GM23338 (cell line): ENCODE measurements around the gene RFPL4AL1. TPM values are rescaled to one million over a fixed set of nuclear protein-coding genes. Genes with fewer than 3 reads are reported as not detected.
"Not testable (repeated sequence)": the region's sequence is repeated elsewhere in the genome, so short reads cannot be mapped to it uniquely, and the experiment has no call there.

Source experiments
- ATAC-seq: fragments of 200-7000 bp; cut with Tn5 transposase; 3 replicates; pipeline ENCODE4 v1.9.1; 2020
- DNase-seq: peaks from one replicate; pipeline ENCODE4 v3.0.0-alpha.2; 2015; ENCODE audit warnings: low spot score
- H2AFZ ChIP-seq: fragments of 200-600 bp; sonication (generic); 2 replicates; pipeline ENCODE4 v1.8.0; 2016; ENCODE audit warnings: antibody characterized with exemption, mild to moderate bottlenecking, moderate library complexity
- H3F3A ChIP-seq: fragments of 200-600 bp; sonication (generic); replicated peaks from 2 replicates; pipeline ENCODE4 v1.8.0; 2017; ENCODE audit warnings: antibody characterized with exemption, mixed run types, low read depth
- H3K27ac ChIP-seq: fragments of 200-600 bp; sonication (generic); 2 replicates; pipeline ENCODE4 v1.6.1; 2016; ENCODE audit warnings: low read depth
- H3K27me3 ChIP-seq: fragments of 200-600 bp; sonication (generic); 2 replicates; pipeline ENCODE4 v1.8.0; 2016; ENCODE audit warnings: mild to moderate bottlenecking, mixed run types, moderate library complexity; ENCODE audit not compliant: insufficient read depth
- H3K36me3 ChIP-seq: fragments of 200-600 bp; sonication (generic); 2 replicates; pipeline ENCODE4 v1.8.0; 2016; ENCODE audit warnings: mild to moderate bottlenecking; ENCODE audit not compliant: insufficient read depth
- H3K4me1 ChIP-seq: fragments of 200-600 bp; sonication (generic); 2 replicates; pipeline ENCODE4 v1.8.0; 2016; ENCODE audit warnings: mild to moderate bottlenecking, moderate library complexity; ENCODE audit not compliant: insufficient read depth
- H3K4me2 ChIP-seq: fragments of 200-600 bp; sonication (generic); 2 replicates; pipeline ENCODE4 v1.7.1; 2017; ENCODE audit warnings: mixed run types
- H3K4me3 ChIP-seq: fragments of 200-600 bp; sonication (generic); 2 replicates; pipeline ENCODE4 v1.6.1; 2016; ENCODE audit warnings: mixed run types
- H3K79me2 ChIP-seq: fragments of 200-600 bp; sonication (generic); replicated peaks from 2 replicates; pipeline ENCODE4 v1.8.0; 2017; ENCODE audit warnings: mild to moderate bottlenecking; ENCODE audit not compliant: insufficient read depth
- H3K9me2 ChIP-seq: fragments of 200-600 bp; sonication (generic); 2 replicates; pipeline ENCODE4 v1.8.0; 2017; ENCODE audit not compliant: insufficient read depth
- H4K20me1 ChIP-seq: fragments of 200-600 bp; sonication (generic); replicated peaks from 2 replicates; pipeline ENCODE4 v1.8.0; 2017; ENCODE audit warnings: mild to moderate bottlenecking; ENCODE audit not compliant: insufficient read depth
- H3K27ac Mint-ChIP-seq: 2 replicates; pipeline ENCODE4 v1.8.0; 2020; ENCODE audit warnings: inconsistent platforms, mild to moderate bottlenecking, moderate library complexity, mixed read lengths
- H3K27me3 Mint-ChIP-seq: 3 replicates; pipeline ENCODE4 v1.8.0; 2022; ENCODE audit warnings: low read depth, mild to moderate bottlenecking, moderate library complexity, mixed read lengths, inconsistent platforms; ENCODE audit not compliant: insufficient read depth, poor library complexity
- H3K36me3 Mint-ChIP-seq: 3 replicates; pipeline ENCODE4 v1.8.0; 2021; ENCODE audit warnings: low read depth, mild to moderate bottlenecking, inconsistent platforms, moderate library complexity, mixed read lengths
- H3K4me1 Mint-ChIP-seq: 3 replicates; pipeline ENCODE4 v1.8.0; 2020; ENCODE audit warnings: mild to moderate bottlenecking, inconsistent platforms, mixed read lengths
- H3K4me3 Mint-ChIP-seq: 3 replicates; pipeline ENCODE4 v1.8.0; 2021; ENCODE audit warnings: moderate library complexity, mild to moderate bottlenecking, inconsistent platforms, mixed read lengths
- H3K9me3 Mint-ChIP-seq: 3 replicates; pipeline ENCODE4 v1.8.0; 2020; ENCODE audit warnings: moderate library complexity, mild to moderate bottlenecking, inconsistent platforms, mixed read lengths
- CREB1 ChIP-seq: fragments of 250-450 bp; sonication (Bioruptor Pico); IDR thresholded peaks from 2 replicates; pipeline ENCODE4 v1.5.0; 2020; ENCODE audit warnings: low read depth, mild to moderate bottlenecking, moderate library complexity
- CTCF ChIP-seq, 2 experiments: fragments of 200-600 bp in 1 of 2; sonication (generic) in 1 of 2; conservative IDR thresholded peaks; 2 replicates each; pipeline versions ENCODE4 v1.5.1 to v1.6.1; 2016 to 2017; ENCODE audit warnings: antibody characterized with exemption in 2 of 2, low read depth in 2 of 2, mild to moderate bottlenecking in 2 of 2, moderate library complexity in 1 of 2
- EZH2phosphoT487 ChIP-seq: fragments of 200-600 bp; sonication (generic); IDR thresholded peaks from one replicate; pipeline ENCODE4 v1.8.1; 2018; ENCODE audit warnings: antibody characterized with exemption; ENCODE audit not compliant: unreplicated experiment
- REST ChIP-seq: IDR thresholded peaks from one replicate; pipeline ENCODE4 v1.6.1; 2018; ENCODE audit warnings: antibody characterized with exemption; ENCODE audit not compliant: unreplicated experiment
- STAT1 ChIP-seq: IDR thresholded peaks from one replicate; pipeline ENCODE4 v1.6.1; 2016; ENCODE audit warnings: antibody characterized with exemption; ENCODE audit not compliant: unreplicated experiment
- ZNF114 ChIP-seq: fragments of 250-450 bp; sonication (Bioruptor Pico); IDR thresholded peaks from 2 replicates; pipeline ENCODE4 v1.5.0; 2020; ENCODE audit warnings: mild to moderate bottlenecking, moderate library complexity
- ZNF331 ChIP-seq: fragments of 250-450 bp; sonication (Bioruptor Pico); IDR thresholded peaks from 2 replicates; pipeline ENCODE4 v1.5.0; 2020; ENCODE audit warnings: low read depth, mild to moderate bottlenecking, moderate library complexity
- polyA plus RNA-seq: library from polyadenylated mRNA; unstranded; fragments of >200 nt; fragmentation: Nextera tagmentation; extraction: Ambion mirVana; gene quantifications from 2 replicates; pipeline ENCODE4 v1.2.1, GENCODE V29; 2016
- total RNA-seq: library from RNA; depleted of rRNA; stranded (reverse); fragments of >200 nt; shearing (Covaris generic); gene quantifications from 2 replicates; pipeline ENCODE4 v1.2.3, GENCODE V29; 2014

The RFPL4AL1 gene
- total and polyA plus RNA-seq, 2 experiments from 2014 or later = not detected

- no peaks in the 10 kb centered on the region for H3K4me1 ChIP-seq
- H4K20me1 ChIP-seq = no peaks in the 10 kb centered on the region
- H3K4me2 ChIP-seq = no peak overlapping the region
- Mint-ChIP-seq H3K36me3 (peaks cover 44% of the 10 kb centered on the region), H3K9me3 (peaks cover 95% of the 10 kb centered on the region), H3K4me3 (no peak overlapping the region), H3K4me1 (no peaks in the 10 kb centered on the region), H3K27me3 (peaks cover 1% of the 10 kb centered on the region), H3K27ac (no peak overlapping the region)
- ATAC-seq (no peak), DNase-seq (no peak)
- no peaks in the 10 kb centered on the region for H3K27me3 ChIP-seq
- no peaks in the 10 kb centered on the region for H3K9me2 ChIP-seq
- H3K36me3 ChIP-seq = no peaks in the 10 kb centered on the region; the same call in 1 of the 2 replicates
- H3K27ac ChIP-seq = no peak overlapping the region
- TF ChIP-seq CREB1 (CRISPR knock-in tag) (no peak), CTCF (conservative IDR thresholded peaks at IDR 0.05; ENCODE audit: low read depth in 2 of 2) (no peak), STAT1 (no peak), ZNF114 (CRISPR knock-in tag) (no peak), REST (no peak), ZNF331 (no peak), EZH2phosphoT487 (no peak)
- H3K4me3 ChIP-seq = no peak overlapping the region
- no peaks in the 10 kb centered on the region for H3F3A ChIP-seq
- H3K79me2 ChIP-seq = no peaks in the 10 kb centered on the region
- H2AFZ ChIP-seq = no peak overlapping the region
These were observed 45.4 kb upstream of the RFPL4AL1 start for GRCh38 chr19:55723491-55723890.

GRCh38 chr19:55730378-55730777 lies 38.5 kb upstream of the RFPL4AL1 start:
- not testable (repeated sequence) for DNase-seq, H3K4me1 ChIP-seq, H3K27me3 ChIP-seq, H3K79me2 ChIP-seq, H3F3A ChIP-seq, H3K4me2 ChIP-seq, ATAC-seq, H4K20me1 ChIP-seq, H3K4me3 Mint-ChIP-seq, H3K36me3 ChIP-seq, H3K4me3 ChIP-seq, H3K27me3 Mint-ChIP-seq, H3K4me1 Mint-ChIP-seq, H3K27ac ChIP-seq, H3K9me2 ChIP-seq, H2AFZ ChIP-seq, H3K27ac Mint-ChIP-seq
- Mint-ChIP-seq H3K9me3 (peaks cover 94% of the 10 kb centered on the region), H3K36me3 (peaks cover 30% of the 10 kb centered on the region)
